HepG2 (cell line): ENCODE measurements around the gene GPC6. TPM values are rescaled to one million over a fixed set of nuclear protein-coding genes. Genes with fewer than 3 reads are reported as not detected.
A peak's percentile ranks its signal among the peaks of the same experiment; 100 is the strongest.

ENCODE experiments used
- ARHGAP35 ChIP-seq: sonication (generic); formaldehyde crosslinking; IDR thresholded peaks from 2 replicates; pipeline ENCODE4 v1.9.0; 2022; ENCODE audit warnings: mild to moderate bottlenecking, inconsistent platforms, moderate library complexity, missing genetic modification reagents, borderline replicate concordance
- BCL6 ChIP-seq: IDR thresholded peaks from 2 replicates; pipeline ENCODE4 v1.6.1; 2016; ENCODE audit warnings: missing genetic modification reagents, missing compliant biosample characterization
- IKZF4 ChIP-seq: sonication (generic); formaldehyde crosslinking; IDR thresholded peaks from 2 replicates; pipeline ENCODE4 v1.5.1; 2020; ENCODE audit warnings: borderline replicate concordance, mild to moderate bottlenecking, low read depth, missing genetic modification reagents; ENCODE audit errors: not compliant biosample characterization
- KLF13 ChIP-seq: sonication (generic); formaldehyde crosslinking; IDR thresholded peaks from 2 replicates; pipeline ENCODE4 v1.4.0; 2020; ENCODE audit warnings: mild to moderate bottlenecking, missing genetic modification reagents
- NCOA2 ChIP-seq: sonication (generic); formaldehyde crosslinking; IDR thresholded peaks from 2 replicates; pipeline ENCODE4 v1.8.0; 2022; ENCODE audit warnings: inconsistent platforms
- RBFOX2 ChIP-seq: fragments of 200-400 bp; formaldehyde crosslinking; IDR thresholded peaks from 2 replicates; pipeline ENCODE4 v1.6.1; 2017; ENCODE audit warnings: low read depth, mild to moderate bottlenecking, low read length
- ZFP37 ChIP-seq: sonication (generic); formaldehyde crosslinking; IDR thresholded peaks from 2 replicates; pipeline ENCODE4 v1.4.0; 2020; ENCODE audit warnings: missing genetic modification reagents, borderline replicate concordance
- ZNF883 ChIP-seq: sonication (generic); formaldehyde crosslinking; IDR thresholded peaks from 2 replicates; pipeline ENCODE4 v1.5.1; 2020; ENCODE audit warnings: mild to moderate bottlenecking, missing genetic modification reagents; ENCODE audit errors: not compliant biosample characterization
- ZSCAN31 ChIP-seq: sonication (generic); formaldehyde crosslinking; IDR thresholded peaks from 2 replicates; pipeline ENCODE4 v1.5.0; 2020; ENCODE audit warnings: low read depth, mild to moderate bottlenecking, missing genetic modification reagents
- polyA plus RNA-seq, 8 experiments: library from polyadenylated mRNA; depleted of rRNA in 3 of 8; stranded (reverse) in 7 of 8; unstranded in 1 of 8; fragments of >200 nt; fragmentation: Illumina TruSeq in 4 of 8; extraction: Trizol in 4 of 8; gene quantifications; 2 replicates each; pipeline versions ENCODE4 v1.2.1 to v1.2.3, GENCODE V29; 2011 to 2016; ENCODE audit warnings: low read depth in 4 of 8, missing spikeins in 1 of 8, mixed read lengths in 1 of 8; ENCODE audit not compliant: insufficient read depth in 1 of 8
- total RNA-seq, 5 experiments: library from RNA; depleted of rRNA; stranded (reverse); fragments of >200 nt; fragmentation: Illumina TruSeq; extraction: Trizol; gene quantifications; 2 replicates each; pipeline ENCODE4 v1.2.3, GENCODE V29; 2016; ENCODE audit warnings: low read depth in 1 of 5
- TF ChIP-seq, protein P1 (sequence below): sonication (generic); formaldehyde crosslinking; IDR thresholded peaks from 2 replicates; pipeline ENCODE4 v1.5.0; 2020; ENCODE audit warnings: missing genetic modification reagents
- TF ChIP-seq, protein P2 (sequence below): sonication (generic); formaldehyde crosslinking; IDR thresholded peaks from 2 replicates; pipeline ENCODE4 v1.8.1; 2022; ENCODE audit warnings: low read depth, mild to moderate bottlenecking, missing genetic modification reagents
- TF ChIP-seq, protein P3 (sequence below): sonication (generic); formaldehyde crosslinking; IDR thresholded peaks from 2 replicates; pipeline ENCODE4 v1.4.0; 2020; ENCODE audit warnings: mild to moderate bottlenecking, missing genetic modification reagents
- TF ChIP-seq, protein P4 (sequence below): sonication (generic); formaldehyde crosslinking; IDR thresholded peaks from one replicate; pipeline ENCODE4 v1.5.1; 2020; ENCODE audit warnings: mild to moderate bottlenecking, missing genetic modification reagents; ENCODE audit errors: not compliant biosample characterization

Gene GPC6
- total and polyA plus RNA-seq, 2 of the 13 experiments (the other 11 are each of a cell fraction or from before 2014, with no cell fraction given), result 24.5 to 33.9 TPM

DNA sequence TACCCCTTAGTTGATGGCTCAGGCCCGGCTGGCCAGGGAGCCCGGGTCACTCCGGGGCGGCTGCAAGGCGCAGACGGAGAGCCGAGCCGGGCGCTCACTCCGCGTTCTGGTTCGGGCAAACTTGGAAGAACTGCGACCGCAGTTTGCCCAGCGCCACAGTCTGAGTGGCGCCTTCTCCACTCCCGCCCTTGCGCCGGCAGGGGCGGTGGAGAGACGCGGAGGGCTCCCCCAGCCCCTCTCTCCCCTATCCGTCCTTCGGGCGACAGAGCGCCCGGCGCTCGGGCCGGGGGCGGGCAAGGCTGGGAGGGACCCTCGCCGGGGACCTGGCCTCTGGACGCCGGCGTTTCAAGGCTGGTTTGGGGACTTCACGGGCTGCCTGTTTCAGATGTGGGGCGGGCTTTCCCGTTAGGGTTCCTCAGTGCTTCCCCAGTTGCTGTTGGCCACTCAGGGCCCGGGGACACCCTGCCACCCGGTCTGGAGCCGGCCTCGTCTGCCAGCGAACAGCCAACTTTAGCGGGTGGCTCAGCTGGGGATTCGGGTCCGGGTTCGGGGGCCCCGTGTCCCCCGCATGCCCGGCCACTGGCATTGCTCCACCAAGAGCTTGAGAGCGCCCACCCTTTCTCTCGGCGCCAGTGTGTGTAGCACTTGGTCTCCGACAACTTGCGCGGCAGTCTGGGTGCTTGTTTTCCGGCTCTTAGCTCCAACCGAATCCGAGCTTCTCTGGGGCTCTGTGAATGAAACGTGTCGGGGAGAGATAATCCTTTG lies 1.5 kb downstream of the GPC6 start (continued):
- TF ChIP-seq ARHGAP35, result 0 out of 2 replicates have a peak, but pooled peaks have one; percentile 30
- no peak for TF ChIP-seq ZSCAN31
- TF ChIP-seq BCL6 (CRISPR knock-in tag), result peak; percentile 19
- no peak for TF ChIP-seq NCOA2
- TF ChIP-seq, protein P1, sequence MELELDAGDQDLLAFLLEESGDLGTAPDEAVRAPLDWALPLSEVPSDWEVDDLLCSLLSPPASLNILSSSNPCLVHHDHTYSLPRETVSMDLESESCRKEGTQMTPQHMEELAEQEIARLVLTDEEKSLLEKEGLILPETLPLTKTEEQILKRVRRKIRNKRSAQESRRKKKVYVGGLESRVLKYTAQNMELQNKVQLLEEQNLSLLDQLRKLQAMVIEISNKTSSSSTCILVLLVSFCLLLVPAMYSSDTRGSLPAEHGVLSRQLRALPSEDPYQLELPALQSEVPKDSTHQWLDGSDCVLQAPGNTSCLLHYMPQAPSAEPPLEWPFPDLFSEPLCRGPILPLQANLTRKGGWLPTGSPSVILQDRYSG (CRISPR knock-in tag), result no peak
- no peak for TF ChIP-seq IKZF4 (CRISPR knock-in tag)
- TF ChIP-seq KLF13 (CRISPR knock-in tag), result no peak
- TF ChIP-seq, protein P2, sequence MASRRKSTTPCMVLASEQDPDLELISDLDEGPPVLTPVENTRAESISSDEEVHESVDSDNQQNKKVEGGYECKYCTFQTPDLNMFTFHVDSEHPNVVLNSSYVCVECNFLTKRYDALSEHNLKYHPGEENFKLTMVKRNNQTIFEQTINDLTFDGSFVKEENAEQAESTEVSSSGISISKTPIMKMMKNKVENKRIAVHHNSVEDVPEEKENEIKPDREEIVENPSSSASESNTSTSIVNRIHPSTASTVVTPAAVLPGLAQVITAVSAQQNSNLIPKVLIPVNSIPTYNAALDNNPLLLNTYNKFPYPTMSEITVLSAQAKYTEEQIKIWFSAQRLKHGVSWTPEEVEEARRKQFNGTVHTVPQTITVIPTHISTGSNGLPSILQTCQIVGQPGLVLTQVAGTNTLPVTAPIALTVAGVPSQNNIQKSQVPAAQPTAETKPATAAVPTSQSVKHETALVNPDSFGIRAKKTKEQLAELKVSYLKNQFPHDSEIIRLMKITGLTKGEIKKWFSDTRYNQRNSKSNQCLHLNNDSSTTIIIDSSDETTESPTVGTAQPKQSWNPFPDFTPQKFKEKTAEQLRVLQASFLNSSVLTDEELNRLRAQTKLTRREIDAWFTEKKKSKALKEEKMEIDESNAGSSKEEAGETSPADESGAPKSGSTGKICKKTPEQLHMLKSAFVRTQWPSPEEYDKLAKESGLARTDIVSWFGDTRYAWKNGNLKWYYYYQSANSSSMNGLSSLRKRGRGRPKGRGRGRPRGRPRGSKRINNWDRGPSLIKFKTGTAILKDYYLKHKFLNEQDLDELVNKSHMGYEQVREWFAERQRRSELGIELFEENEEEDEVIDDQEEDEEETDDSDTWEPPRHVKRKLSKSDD (CRISPR knock-in tag), result no peak
- TF ChIP-seq, protein P3, sequence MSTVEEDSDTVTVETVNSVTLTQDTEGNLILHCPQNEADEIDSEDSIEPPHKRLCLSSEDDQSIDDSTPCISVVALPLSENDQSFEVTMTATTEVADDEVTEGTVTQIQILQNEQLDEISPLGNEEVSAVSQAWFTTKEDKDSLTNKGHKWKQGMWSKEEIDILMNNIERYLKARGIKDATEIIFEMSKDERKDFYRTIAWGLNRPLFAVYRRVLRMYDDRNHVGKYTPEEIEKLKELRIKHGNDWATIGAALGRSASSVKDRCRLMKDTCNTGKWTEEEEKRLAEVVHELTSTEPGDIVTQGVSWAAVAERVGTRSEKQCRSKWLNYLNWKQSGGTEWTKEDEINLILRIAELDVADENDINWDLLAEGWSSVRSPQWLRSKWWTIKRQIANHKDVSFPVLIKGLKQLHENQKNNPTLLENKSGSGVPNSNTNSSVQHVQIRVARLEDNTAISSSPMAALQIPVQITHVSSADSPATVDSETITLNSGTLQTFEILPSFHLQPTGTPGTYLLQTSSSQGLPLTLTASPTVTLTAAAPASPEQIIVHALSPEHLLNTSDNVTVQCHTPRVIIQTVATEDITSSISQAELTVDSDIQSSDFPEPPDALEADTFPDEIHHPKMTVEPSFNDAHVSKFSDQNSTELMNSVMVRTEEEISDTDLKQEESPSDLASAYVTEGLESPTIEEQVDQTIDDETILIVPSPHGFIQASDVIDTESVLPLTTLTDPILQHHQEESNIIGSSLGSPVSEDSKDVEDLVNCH, result no peak
- TF ChIP-seq ZFP37 (CRISPR knock-in tag), result no peak
- TF ChIP-seq ZNF883, result no peak
- TF ChIP-seq RBFOX2, result peak; percentile 70; the same call in 1 of the 2 replicates
- TF ChIP-seq, protein P4, sequence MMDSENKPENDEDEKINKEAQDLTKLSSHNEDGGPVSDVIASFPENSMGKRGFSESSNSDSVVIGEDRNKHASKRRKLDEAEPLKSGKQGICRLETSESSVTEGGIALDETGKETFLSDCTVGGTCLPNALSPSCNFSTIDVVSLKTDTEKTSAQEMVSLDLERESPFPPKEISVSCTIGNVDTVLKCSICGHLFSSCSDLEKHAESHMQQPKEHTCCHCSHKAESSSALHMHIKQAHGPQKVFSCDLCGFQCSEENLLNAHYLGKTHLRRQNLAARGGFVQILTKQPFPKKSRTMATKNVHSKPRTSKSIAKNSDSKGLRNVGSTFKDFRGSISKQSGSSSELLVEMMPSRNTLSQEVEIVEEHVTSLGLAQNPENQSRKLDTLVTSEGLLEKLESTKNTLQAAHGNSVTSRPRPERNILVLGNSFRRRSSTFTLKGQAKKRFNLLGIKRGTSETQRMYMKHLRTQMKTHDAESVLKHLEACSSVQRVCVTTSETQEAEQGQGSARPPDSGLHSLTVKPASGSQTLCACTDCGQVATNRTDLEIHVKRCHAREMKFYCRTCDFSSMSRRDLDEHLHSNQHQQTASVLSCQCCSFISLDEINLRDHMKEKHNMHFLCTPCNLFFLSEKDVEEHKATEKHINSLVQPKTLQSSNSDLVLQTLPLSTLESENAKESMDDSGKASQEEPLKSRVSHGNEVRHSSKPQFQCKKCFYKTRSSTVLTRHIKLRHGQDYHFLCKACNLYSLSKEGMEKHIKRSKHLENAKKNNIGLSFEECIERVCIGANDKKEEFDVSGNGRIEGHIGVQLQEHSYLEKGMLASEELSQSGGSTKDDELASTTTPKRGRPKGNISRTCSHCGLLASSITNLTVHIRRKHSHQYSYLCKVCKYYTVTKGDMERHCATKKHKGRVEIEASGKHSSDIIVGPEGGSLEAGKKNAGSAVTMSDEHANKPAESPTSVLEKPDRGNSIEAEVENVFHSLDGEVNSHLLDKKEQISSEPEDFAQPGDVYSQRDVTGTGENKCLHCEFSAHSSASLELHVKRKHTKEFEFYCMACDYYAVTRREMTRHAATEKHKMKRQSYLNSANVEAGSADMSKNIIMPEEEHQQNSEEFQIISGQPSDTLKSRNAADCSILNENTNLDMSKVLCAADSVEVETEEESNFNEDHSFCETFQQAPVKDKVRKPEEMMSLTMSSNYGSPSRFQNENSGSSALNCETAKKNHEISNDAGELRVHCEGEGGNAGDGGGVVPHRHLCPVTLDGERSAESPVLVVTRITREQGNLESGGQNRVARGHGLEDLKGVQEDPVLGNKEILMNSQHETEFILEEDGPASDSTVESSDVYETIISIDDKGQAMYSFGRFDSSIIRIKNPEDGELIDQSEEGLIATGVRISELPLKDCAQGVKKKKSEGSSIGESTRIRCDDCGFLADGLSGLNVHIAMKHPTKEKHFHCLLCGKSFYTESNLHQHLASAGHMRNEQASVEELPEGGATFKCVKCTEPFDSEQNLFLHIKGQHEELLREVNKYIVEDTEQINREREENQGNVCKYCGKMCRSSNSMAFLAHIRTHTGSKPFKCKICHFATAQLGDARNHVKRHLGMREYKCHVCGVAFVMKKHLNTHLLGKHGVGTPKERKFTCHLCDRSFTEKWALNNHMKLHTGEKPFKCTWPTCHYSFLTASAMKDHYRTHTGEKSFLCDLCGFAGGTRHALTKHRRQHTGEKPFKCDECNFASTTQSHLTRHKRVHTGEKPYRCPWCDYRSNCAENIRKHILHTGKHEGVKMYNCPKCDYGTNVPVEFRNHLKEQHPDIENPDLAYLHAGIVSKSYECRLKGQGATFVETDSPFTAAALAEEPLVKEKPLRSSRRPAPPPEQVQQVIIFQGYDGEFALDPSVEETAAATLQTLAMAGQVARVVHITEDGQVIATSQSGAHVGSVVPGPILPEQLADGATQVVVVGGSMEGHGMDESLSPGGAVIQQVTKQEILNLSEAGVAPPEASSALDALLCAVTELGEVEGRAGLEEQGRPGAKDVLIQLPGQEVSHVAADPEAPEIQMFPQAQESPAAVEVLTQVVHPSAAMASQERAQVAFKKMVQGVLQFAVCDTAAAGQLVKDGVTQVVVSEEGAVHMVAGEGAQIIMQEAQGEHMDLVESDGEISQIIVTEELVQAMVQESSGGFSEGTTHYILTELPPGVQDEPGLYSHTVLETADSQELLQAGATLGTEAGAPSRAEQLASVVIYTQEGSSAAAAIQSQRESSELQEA, result no peak
